ENCODE results near the gene ARL6IP6.
"Not testable (repeated sequence)": the region's sequence is repeated elsewhere in the genome, so short reads cannot be mapped to it uniquely, and the experiment has no call there.

GRCh38 chr2:152763208-152763607 is 44.8 kb downstream of the ARL6IP6 start:
- TF ChIP-seq CTCF (CRISPR knock-in tag; IDR thresholded peaks at IDR 0.05); FOXK2 (IDR thresholded peaks at IDR 0.05); POLR2A (IDR thresholded peaks at IDR 0.05; ENCODE audit: insufficient read depth in 1 of 2, low read depth in 2 of 2, low read length in 2 of 2); ZNF138 (CRISPR knock-in tag; IDR thresholded peaks at IDR 0.05; ENCODE audit: low read depth): not testable (repeated sequence)
